OCI-LY1 (cell line): Measurements from ENCODE around the gene GSG1L.

ENCODE experiments used
- H2AFZ ChIP-seq: fragments of 200-600 bp; sonication (generic), shearing (Covaris generic); 2 replicates; pipeline ENCODE4 v1.6.0; 2014; ENCODE audit warnings: antibody characterized with exemption, mild to moderate bottlenecking, low read length
- H3F3A ChIP-seq: fragments of 200-600 bp; sonication (generic), shearing (Covaris generic); 2 replicates; pipeline ENCODE4 v1.6.0; 2014; ENCODE audit warnings: mild to moderate bottlenecking, antibody characterized with exemption, low read length, moderate library complexity; ENCODE audit not compliant: insufficient read depth
- H3K27ac ChIP-seq: fragments of 200-600 bp; sonication (generic); 2 replicates; pipeline ENCODE4 v1.5.1; 2014; ENCODE audit warnings: low read length, mixed run types, mild to moderate bottlenecking, low read depth; ENCODE audit not compliant: poor library complexity, severe bottlenecking
- H3K27me3 ChIP-seq: fragments of 200-600 bp; sonication (generic); 2 replicates; pipeline ENCODE4 v1.6.0; 2014; ENCODE audit warnings: antibody characterized with exemption, mild to moderate bottlenecking, low read length, moderate library complexity; ENCODE audit not compliant: insufficient read depth
- H3K36me3 ChIP-seq: fragments of 200-600 bp; sonication (generic); 2 replicates; pipeline ENCODE4 v1.6.1; 2014; ENCODE audit warnings: mild to moderate bottlenecking, antibody characterized with exemption, low read length, moderate library complexity, mixed read lengths; ENCODE audit not compliant: insufficient read depth
- H3K4me1 ChIP-seq: fragments of 200-600 bp; sonication (generic); 2 replicates; pipeline ENCODE4 v1.5.1; 2014; ENCODE audit warnings: mild to moderate bottlenecking, low read length, moderate library complexity; ENCODE audit not compliant: insufficient read depth, severe bottlenecking
- H3K4me2 ChIP-seq: fragments of 200-600 bp; sonication (generic), shearing (Covaris generic); 2 replicates; pipeline ENCODE4 v1.6.1; 2014; ENCODE audit warnings: low read length
- H3K4me3 ChIP-seq: fragments of 200-600 bp; sonication (generic); 2 replicates; pipeline ENCODE4 v1.5.1; 2014; ENCODE audit warnings: low read length, low read depth, mild to moderate bottlenecking, mixed read lengths; ENCODE audit not compliant: poor library complexity, severe bottlenecking
- H3K79me2 ChIP-seq: fragments of 200-600 bp; shearing (Covaris generic); 2 replicates; pipeline ENCODE4 v1.6.1; 2016; ENCODE audit warnings: mixed run types, low read length, mixed read lengths; ENCODE audit not compliant: insufficient read depth
- H3K9ac ChIP-seq: fragments of 200-600 bp; sonication (generic), shearing (Covaris generic); 2 replicates; pipeline ENCODE4 v1.6.1; 2014; ENCODE audit warnings: mild to moderate bottlenecking, low read length, mixed read lengths
- H3K9me2 ChIP-seq: fragments of 200-600 bp; sonication (generic), shearing (Covaris generic); 2 replicates; pipeline ENCODE4 v1.6.1; 2014; ENCODE audit warnings: low read depth, mild to moderate bottlenecking, low read length, mixed read lengths
- H3K9me3 ChIP-seq: fragments of 200-600 bp; shearing (Covaris generic); 2 replicates; pipeline ENCODE4 v1.6.1; 2014; ENCODE audit warnings: low read length, mixed read lengths
- H4K20me1 ChIP-seq: fragments of 200-600 bp; sonication (generic), shearing (Covaris generic); 2 replicates; pipeline ENCODE4 v1.6.0; 2016; ENCODE audit warnings: mild to moderate bottlenecking, low read length; ENCODE audit not compliant: insufficient read depth
- EZH2 ChIP-seq: fragments of 200-600 bp; sonication (generic), shearing (Covaris generic); IDR thresholded peaks from 2 replicates; pipeline ENCODE4 v1.8.0; 2017; ENCODE audit warnings: borderline replicate concordance, mixed run types, mild to moderate bottlenecking, antibody characterized with exemption, low read length, moderate library complexity, mixed read lengths
- TF ChIP-seq, protein P1 (sequence below): fragments of 200-600 bp; sonication (generic), shearing (Covaris generic); IDR thresholded peaks from 2 replicates; pipeline ENCODE4 v1.5.1; 2017; ENCODE audit warnings: mild to moderate bottlenecking, antibody characterized with exemption, low read length, moderate library complexity, mixed read lengths

GSG1L gene

DNA sequence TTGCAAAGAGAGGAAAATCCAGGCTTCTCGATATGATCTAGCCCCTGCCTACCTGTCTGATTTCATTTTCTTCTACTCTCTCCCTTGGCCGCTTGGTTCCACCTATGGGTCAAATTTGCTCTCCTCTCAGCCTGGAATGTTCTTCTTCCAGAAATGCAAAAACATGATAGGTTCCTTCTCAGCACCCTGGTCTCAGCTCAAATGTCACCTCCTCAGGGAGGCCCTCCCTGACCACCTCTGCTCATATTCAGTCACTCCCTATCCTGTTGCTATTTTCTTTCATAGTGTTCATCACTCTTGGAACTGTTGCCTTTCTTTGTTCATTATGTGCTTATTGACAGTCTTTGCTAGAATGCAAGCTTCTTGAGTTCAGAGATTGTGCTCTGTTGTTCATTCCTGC, 305.0 kb downstream of the GSG1L start:
- no peaks in the 10 kb centered on the region for H3K27me3 ChIP-seq
- H2AFZ ChIP-seq = no peak overlapping the region
- H4K20me1 ChIP-seq = no peaks in the 10 kb centered on the region
- no peak overlapping the region for H3K4me3 ChIP-seq
- TF ChIP-seq, protein P1, sequence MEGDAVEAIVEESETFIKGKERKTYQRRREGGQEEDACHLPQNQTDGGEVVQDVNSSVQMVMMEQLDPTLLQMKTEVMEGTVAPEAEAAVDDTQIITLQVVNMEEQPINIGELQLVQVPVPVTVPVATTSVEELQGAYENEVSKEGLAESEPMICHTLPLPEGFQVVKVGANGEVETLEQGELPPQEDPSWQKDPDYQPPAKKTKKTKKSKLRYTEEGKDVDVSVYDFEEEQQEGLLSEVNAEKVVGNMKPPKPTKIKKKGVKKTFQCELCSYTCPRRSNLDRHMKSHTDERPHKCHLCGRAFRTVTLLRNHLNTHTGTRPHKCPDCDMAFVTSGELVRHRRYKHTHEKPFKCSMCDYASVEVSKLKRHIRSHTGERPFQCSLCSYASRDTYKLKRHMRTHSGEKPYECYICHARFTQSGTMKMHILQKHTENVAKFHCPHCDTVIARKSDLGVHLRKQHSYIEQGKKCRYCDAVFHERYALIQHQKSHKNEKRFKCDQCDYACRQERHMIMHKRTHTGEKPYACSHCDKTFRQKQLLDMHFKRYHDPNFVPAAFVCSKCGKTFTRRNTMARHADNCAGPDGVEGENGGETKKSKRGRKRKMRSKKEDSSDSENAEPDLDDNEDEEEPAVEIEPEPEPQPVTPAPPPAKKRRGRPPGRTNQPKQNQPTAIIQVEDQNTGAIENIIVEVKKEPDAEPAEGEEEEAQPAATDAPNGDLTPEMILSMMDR = no peak
- TF ChIP-seq EZH2 = no peak
- H3K9me2 ChIP-seq = no peaks in the 10 kb centered on the region
- no peak overlapping the region for H3K4me2 ChIP-seq
- H3K9ac ChIP-seq = no peak overlapping the region
- no peaks in the 10 kb centered on the region for H3F3A ChIP-seq
- H3K4me1 ChIP-seq = no peaks in the 10 kb centered on the region
- no peaks in the 10 kb centered on the region for H3K9me3 ChIP-seq
- no peak overlapping the region for H3K27ac ChIP-seq
- H3K36me3 ChIP-seq = no peaks in the 10 kb centered on the region
- no peaks in the 10 kb centered on the region for H3K79me2 ChIP-seq

DNA sequence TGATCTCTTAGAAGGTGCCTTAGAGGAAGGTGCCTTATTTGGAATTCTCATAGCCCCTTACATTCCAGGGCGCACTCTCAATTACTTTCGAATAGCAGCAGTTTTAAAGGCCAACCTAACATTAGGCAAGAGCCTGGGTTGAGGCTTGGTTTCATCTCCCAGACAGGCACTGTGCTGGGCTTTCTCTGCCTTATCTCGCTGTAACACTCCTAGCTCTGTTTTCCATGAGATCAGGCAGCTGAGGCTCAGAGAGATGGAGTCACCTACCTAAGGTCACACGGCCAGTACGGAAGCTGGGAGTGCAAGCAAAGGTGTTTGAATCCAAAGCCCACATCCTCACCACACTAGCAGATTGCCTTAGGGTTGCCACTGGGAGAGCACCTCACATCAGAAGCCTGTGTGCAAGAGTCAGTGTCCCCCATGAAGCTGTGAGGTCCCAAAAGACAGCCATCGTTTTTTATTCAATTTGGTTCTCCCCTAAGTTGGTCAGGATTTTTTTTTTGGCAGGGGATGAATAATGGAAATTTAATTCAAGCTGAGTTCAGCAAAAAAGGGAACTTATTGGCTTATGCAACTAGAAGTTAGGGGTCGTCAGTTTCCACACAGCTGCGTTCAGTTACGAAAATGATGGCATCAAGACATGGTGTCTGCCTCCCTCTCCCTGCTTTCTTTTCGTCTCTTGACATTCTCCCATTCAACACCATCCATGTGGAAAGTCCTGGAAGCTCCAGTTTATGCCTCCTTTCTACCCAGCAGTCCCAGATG, 307.1 kb downstream of the GSG1L start:
- Histone ChIP-seq H3K79me2 (no peaks in the 10 kb centered on the region), H3F3A (no peaks in the 10 kb centered on the region), H3K4me3 (no peak overlapping the region), H3K4me1 (no peaks in the 10 kb centered on the region), H3K9ac (no peak overlapping the region), H4K20me1 (no peaks in the 10 kb centered on the region), H3K27ac (no peak overlapping the region), H3K4me2 (no peak overlapping the region), H3K9me2 (no peaks in the 10 kb centered on the region), H3K9me3 (no peaks in the 10 kb centered on the region), H3K27me3 (no peaks in the 10 kb centered on the region), H2AFZ (no peak overlapping the region), H3K36me3 (no peaks in the 10 kb centered on the region)
- TF ChIP-seq, protein P1 = no peak
- no peak for TF ChIP-seq EZH2

GRCh38 chr16:27754788-27755690, 308.5 kb downstream of the GSG1L start:
- Histone ChIP-seq H3K4me3 (no peak overlapping the region), H2AFZ (no peak overlapping the region), H3K9me2 (no peaks in the 10 kb centered on the region), H3K36me3 (no peaks in the 10 kb centered on the region), H3K9ac (no peak overlapping the region), H3F3A (no peaks in the 10 kb centered on the region), H3K4me2 (no peak overlapping the region), H3K4me1 (no peaks in the 10 kb centered on the region), H3K9me3 (no peaks in the 10 kb centered on the region), H4K20me1 (no peaks in the 10 kb centered on the region), H3K27ac (no peak overlapping the region), H3K79me2 (no peaks in the 10 kb centered on the region), H3K27me3 (no peaks in the 10 kb centered on the region)
- TF ChIP-seq, protein P1 = peak; percentile 14; the same call in 1 of the 2 replicates
- no peak for TF ChIP-seq EZH2
